Activated T-helper 1 cell treated with anti-CD3 and anti-CD28 coated beads, Interleukin-12 subunit alpha, Interleukin-12 subunit beta, Interleukin-2, Interleukin-4 antibody, amounts not matched to agents 30 ng/mL and 10 ng/mL and 1 ng/mL, durations not matched to agents 14 hours and 24 hours and 36 hours (primary cell): ENCODE results near the gene FOXI2. TPM values are rescaled to one million over a fixed set of nuclear protein-coding genes. Genes with fewer than 3 reads are reported as not detected.

Experiments
- DNase-seq: peaks from one replicate; pipeline ENCODE4 v3.0.0; 2021; ENCODE audit warnings: low spot score
- H3K27ac Mint-ChIP-seq: one replicate; pipeline ENCODE4 v1.8.0; 2021; ENCODE audit warnings: mild to moderate bottlenecking, mixed read lengths
- H3K27me3 Mint-ChIP-seq: one replicate; pipeline ENCODE4 v1.8.0; 2022; ENCODE audit warnings: mild to moderate bottlenecking, moderate library complexity, mixed read lengths; ENCODE audit not compliant: insufficient read depth
- H3K36me3 Mint-ChIP-seq: one replicate; pipeline ENCODE4 v1.8.0; 2021; ENCODE audit warnings: low read depth, mixed read lengths
- H3K4me1 Mint-ChIP-seq: one replicate; pipeline ENCODE4 v1.8.0; 2021; ENCODE audit warnings: low read depth, mixed read lengths
- H3K4me3 Mint-ChIP-seq: one replicate; pipeline ENCODE4 v1.8.0; 2021; ENCODE audit warnings: mild to moderate bottlenecking, moderate library complexity, mixed read lengths
- H3K9me3 Mint-ChIP-seq: one replicate; pipeline ENCODE4 v1.8.0; 2021; ENCODE audit warnings: mixed read lengths
- intact Hi-C: fragments of 100-400 bp; cut with micrococcal nuclease; formaldehyde crosslinking; loops from one replicate; pipeline ENCODE4 v1.15.1; 2024
- total RNA-seq: library from RNA; stranded (reverse); gene quantifications from 2 replicates; pipeline ENCODE4 v1.2.3, GENCODE V29; 2022

The FOXI2 gene
- total RNA-seq = not detected in 2 replicates

GRCh38 chr10:127736915-127737562 is at the start of gene FOXI2:
Gene FOXI2, plus strand, starts transcription at chr10:127737185. Its CDS starts 89 bp downstream, at chr10:127737274.
- DNase-seq = no peak
- intact Hi-C loops = no loop called here
- Mint-ChIP-seq H3K27ac (no peak within 1 kb of the TSS), H3K36me3 (no peaks in the 10 kb centered on the region), H3K9me3 (no peaks in the 10 kb centered on the region), H3K27me3 (peaks cover 27% of the 10 kb centered on the region), H3K4me1 (no peaks in the 10 kb centered on the region), H3K4me3 (no peak within 1 kb of the TSS)

- no peak for DNase-seq
- intact Hi-C loops = no loop called here
- Mint-ChIP-seq H3K27ac (no peak overlapping the region), H3K4me3 (no peak overlapping the region), H3K9me3 (no peaks in the 10 kb centered on the region), H3K27me3 (peaks cover 3% of the 10 kb centered on the region), H3K4me1 (no peaks in the 10 kb centered on the region), H3K36me3 (no peaks in the 10 kb centered on the region)
Observed at GRCh38 chr10:127687548-127687947, 49.4 kb upstream of the FOXI2 start.

GRCh38 chr10:127690176-127690835 is 46.7 kb upstream of the FOXI2 start:
- intact Hi-C loops = no loop called here
- no peak overlapping the region for H3K4me3 Mint-ChIP-seq
- no peaks in the 10 kb centered on the region for H3K4me1 Mint-ChIP-seq
- no peaks in the 10 kb centered on the region for H3K9me3 Mint-ChIP-seq
- H3K27me3 Mint-ChIP-seq = peaks cover 3% of the 10 kb centered on the region
- no peak overlapping the region for H3K27ac Mint-ChIP-seq
- DNase-seq = no peak
- no peaks in the 10 kb centered on the region for H3K36me3 Mint-ChIP-seq

- Mint-ChIP-seq H3K27ac (no peak overlapping the region), H3K4me3 (no peak overlapping the region), H3K36me3 (no peaks in the 10 kb centered on the region), H3K27me3 (peaks cover 3% of the 10 kb centered on the region), H3K4me1 (no peaks in the 10 kb centered on the region), H3K9me3 (no peaks in the 10 kb centered on the region)
- intact Hi-C loops = no loop called here
- DNase-seq = peak; percentile 3
Observed at GRCh38 chr10:127694580-127695193, 42.3 kb upstream of the FOXI2 start.

- Mint-ChIP-seq H3K9me3 (no peaks in the 10 kb centered on the region), H3K27ac (no peak overlapping the region), H3K36me3 (no peaks in the 10 kb centered on the region), H3K4me1 (no peaks in the 10 kb centered on the region), H3K4me3 (no peak overlapping the region), H3K27me3 (no peaks in the 10 kb centered on the region)
- intact Hi-C loops = no loop called here
- DNase-seq = no peak
Observed at GRCh38 chr10:127695431-127695830, 41.6 kb upstream of the FOXI2 start.

GRCh38 chr10:127698886-127699285 is 38.1 kb upstream of the FOXI2 start:
- DNase-seq = no peak
- no peaks in the 10 kb centered on the region for H3K4me1 Mint-ChIP-seq
- no peaks in the 10 kb centered on the region for H3K27me3 Mint-ChIP-seq
- no peak overlapping the region for H3K4me3 Mint-ChIP-seq
- no peaks in the 10 kb centered on the region for H3K9me3 Mint-ChIP-seq
- no peaks in the 10 kb centered on the region for H3K36me3 Mint-ChIP-seq
- no peak overlapping the region for H3K27ac Mint-ChIP-seq
- intact Hi-C loops = no loop called here

GRCh38 chr10:127699311-127699710 is 37.7 kb upstream of the FOXI2 start:
- Mint-ChIP-seq H3K27ac (no peak overlapping the region), H3K36me3 (no peaks in the 10 kb centered on the region), H3K9me3 (no peaks in the 10 kb centered on the region), H3K4me3 (no peak overlapping the region), H3K4me1 (no peaks in the 10 kb centered on the region), H3K27me3 (no peaks in the 10 kb centered on the region)
- no peak for DNase-seq
- intact Hi-C loops = no loop called here

GRCh38 chr10:127702271-127702670 is 34.7 kb upstream of the FOXI2 start:
- no peak overlapping the region for H3K27ac Mint-ChIP-seq
- no peaks in the 10 kb centered on the region for H3K9me3 Mint-ChIP-seq
- no peaks in the 10 kb centered on the region for H3K27me3 Mint-ChIP-seq
- H3K36me3 Mint-ChIP-seq = no peaks in the 10 kb centered on the region
- no peak for DNase-seq
- no peak overlapping the region for H3K4me3 Mint-ChIP-seq
- no peaks in the 10 kb centered on the region for H3K4me1 Mint-ChIP-seq
- intact Hi-C loops = no loop called here

- Mint-ChIP-seq H3K27me3 (no peaks in the 10 kb centered on the region), H3K36me3 (no peaks in the 10 kb centered on the region), H3K9me3 (no peaks in the 10 kb centered on the region), H3K27ac (no peak overlapping the region), H3K4me3 (no peak overlapping the region), H3K4me1 (no peaks in the 10 kb centered on the region)
- DNase-seq = no peak
- intact Hi-C loops = loop anchor here (5.0 kb wide), 1 partner anchor 297 kb away; no protein-coding TSS in a partner anchor
Observed at GRCh38 chr10:127715249-127715648, 21.7 kb upstream of the FOXI2 start.

GRCh38 chr10:127715782-127716378 is 21.1 kb upstream of the FOXI2 start:
- intact Hi-C loops = loop anchor here (1.0 to 5.0 kb wide), 2 partner anchors 138 to 296 kb away; no protein-coding TSS in a partner anchor
- Mint-ChIP-seq H3K9me3 (no peaks in the 10 kb centered on the region), H3K4me1 (no peaks in the 10 kb centered on the region), H3K27me3 (no peaks in the 10 kb centered on the region), H3K27ac (no peak overlapping the region), H3K36me3 (no peaks in the 10 kb centered on the region), H3K4me3 (no peak overlapping the region)
- no peak for DNase-seq

- no peak overlapping the region for H3K27ac Mint-ChIP-seq
- no peaks in the 10 kb centered on the region for H3K4me1 Mint-ChIP-seq
Observed at GRCh38 chr10:127720142-127720541, 16.8 kb upstream of the FOXI2 start.

GRCh38 chr10:127720903-127721302 is 16.1 kb upstream of the FOXI2 start:
- H3K4me1 Mint-ChIP-seq = no peaks in the 10 kb centered on the region
- no peak overlapping the region for H3K4me3 Mint-ChIP-seq
- H3K9me3 Mint-ChIP-seq = no peaks in the 10 kb centered on the region
- no peak for DNase-seq
- H3K27ac Mint-ChIP-seq = no peak overlapping the region
- no peaks in the 10 kb centered on the region for H3K36me3 Mint-ChIP-seq
- intact Hi-C loops = no loop called here
- H3K27me3 Mint-ChIP-seq = no peaks in the 10 kb centered on the region

More at GRCh38 chr10:127720142-127720541, 16.8 kb upstream of the FOXI2 start:
- H3K27me3 Mint-ChIP-seq = no peaks in the 10 kb centered on the region
- intact Hi-C loops = no loop called here
- DNase-seq = no peak
- H3K36me3 Mint-ChIP-seq = no peaks in the 10 kb centered on the region
- no peaks in the 10 kb centered on the region for H3K9me3 Mint-ChIP-seq
- H3K4me3 Mint-ChIP-seq = no peak overlapping the region

GRCh38 chr10:127734753-127735152 is 2.2 kb upstream of the FOXI2 start:
- H3K27me3 Mint-ChIP-seq = peaks cover 27% of the 10 kb centered on the region
- no peak overlapping the region for H3K27ac Mint-ChIP-seq
- no peaks in the 10 kb centered on the region for H3K4me1 Mint-ChIP-seq
- no peak for DNase-seq
- no peak overlapping the region for H3K4me3 Mint-ChIP-seq
- no peaks in the 10 kb centered on the region for H3K9me3 Mint-ChIP-seq
- intact Hi-C loops = no loop called here
- H3K36me3 Mint-ChIP-seq = no peaks in the 10 kb centered on the region
